ENCODE results near the gene REEP3. TPM values are rescaled to one million over a fixed set of nuclear protein-coding genes. Genes with fewer than 3 reads are reported as not detected.

Gene REEP3
- total and polyA plus RNA-seq, 2 donors (not counting 1 experiment from before 2014, with no cell fraction given), result 2.2 to 8.8 TPM

DNA sequence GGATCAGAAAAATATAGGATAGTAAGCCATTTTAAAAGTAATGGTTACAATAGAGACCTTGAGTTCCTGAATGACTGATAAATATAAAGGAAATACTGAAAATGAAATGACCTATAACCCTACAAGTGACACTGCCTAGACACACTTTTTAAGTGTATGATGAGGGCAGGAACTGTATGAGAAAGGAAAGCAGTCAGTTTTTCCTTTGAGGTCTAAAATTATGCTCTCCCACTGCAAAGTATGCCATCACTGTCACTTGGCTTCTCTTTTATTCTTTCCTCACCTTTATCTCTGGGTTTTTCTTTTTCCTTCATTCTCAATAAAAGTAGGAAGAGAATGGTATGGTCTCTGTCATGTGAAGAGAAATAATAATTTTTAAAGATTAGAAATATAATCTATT, 13.5 kb downstream of the REEP3 start:
- no peaks in the 10 kb centered on the region for H3K4me1 Mint-ChIP-seq
- no peak overlapping the region for H3K4me3 Mint-ChIP-seq
- H3K27me3 ChIP-seq (replicated peaks in 1 of 4; ENCODE audit: control extremely low read depth in 1 of 4, control insufficient read depth in 3 of 4, insufficient read depth in 4 of 4, low read length in 3 of 4), result no peaks in the 10 kb centered on the region
- no peaks in the 10 kb centered on the region for H3K36me3 ChIP-seq (replicated peaks in 1 of 2; ENCODE audit: control extremely low read depth in 1 of 2, control insufficient read depth in 1 of 2, extremely low read depth in 1 of 2, insufficient read depth in 2 of 2, low read length in 1 of 2)
- H3K27ac ChIP-seq (ENCODE audit: low read length in 2 of 2), result no peak overlapping the region
- no peaks in the 10 kb centered on the region for H3K9me3 ChIP-seq (ENCODE audit: control extremely low read depth in 1 of 3, control insufficient read depth in 2 of 3, insufficient read depth in 1 of 3, low read length in 2 of 3)
- ChIA-PET POLR2A (no interaction called here), CTCF (no interaction called here)
- TF ChIP-seq EZH2 (IDR thresholded peaks at IDR 0.05; ENCODE audit: borderline replicate concordance, insufficient read depth, low read depth, low read length, poor library complexity, severe bottlenecking) (no peak), CTCF (IDR thresholded peaks at IDR 0.05) (no peak)
- no peaks in the 10 kb centered on the region for H4K20me1 ChIP-seq (ENCODE audit: control insufficient read depth, insufficient read depth, low read length, poor library complexity, severe bottlenecking)
- DNase-seq (no peak), ATAC-seq (ENCODE audit: low read depth) (no peak)
- H3K79me2 ChIP-seq (ENCODE audit: control insufficient read depth, insufficient read depth, low read length), result peaks cover 8% of the 10 kb centered on the region
- no peak overlapping the region for H3K4me3 ChIP-seq (ENCODE audit: control extremely low read depth in 1 of 5, extremely low read depth in 1 of 5, insufficient read depth in 1 of 5, low read depth in 2 of 5, low read length in 4 of 5)
- no peak overlapping the region for H3K27ac Mint-ChIP-seq
- H3K4me2 ChIP-seq (replicated peaks; ENCODE audit: low read depth, low read length, poor library complexity, severe bottlenecking), result no peak overlapping the region
- no peak overlapping the region for H3K9ac ChIP-seq (ENCODE audit: low read length)
- H3K4me1 ChIP-seq (ENCODE audit: control insufficient read depth in 2 of 2, insufficient read depth in 2 of 2, low read length in 2 of 2), result no peaks in the 10 kb centered on the region
- intact Hi-C loops (cut with micrococcal nuclease), result no loop called here
- H3K9me3 Mint-ChIP-seq (ENCODE audit: insufficient read depth), result no peaks in the 10 kb centered on the region
- no peaks in the 10 kb centered on the region for H3K27me3 Mint-ChIP-seq
- H2AFZ ChIP-seq (ENCODE audit: insufficient read depth, low read depth, low read length, poor library complexity, severe bottlenecking), result no peak overlapping the region

- no peaks in the 10 kb centered on the region for H4K20me1 ChIP-seq (ENCODE audit: control insufficient read depth, insufficient read depth, low read length, poor library complexity, severe bottlenecking)
- no peak overlapping the region for H3K4me2 ChIP-seq (replicated peaks; ENCODE audit: low read depth, low read length, poor library complexity, severe bottlenecking)
- POLR2A ChIA-PET, result no interaction called here
- TF ChIP-seq CTCF (IDR thresholded peaks at IDR 0.05), result no peak
- TF ChIP-seq EZH2 (IDR thresholded peaks at IDR 0.05; ENCODE audit: borderline replicate concordance, insufficient read depth, low read depth, low read length, poor library complexity, severe bottlenecking), result no peak
- Mint-ChIP-seq H3K27me3 (no peaks in the 10 kb centered on the region), H3K27ac (no peak overlapping the region), H3K9me3 (ENCODE audit: insufficient read depth) (no peaks in the 10 kb centered on the region), H3K4me3 (no peak overlapping the region), H3K4me1 (no peaks in the 10 kb centered on the region)
- no peak overlapping the region for H3K9ac ChIP-seq (ENCODE audit: low read length)
- no peak overlapping the region for H3K4me3 ChIP-seq (ENCODE audit: control extremely low read depth in 1 of 5, extremely low read depth in 1 of 5, insufficient read depth in 1 of 5, low read depth in 2 of 5, low read length in 4 of 5)
- H3K9me3 ChIP-seq (ENCODE audit: control extremely low read depth in 1 of 3, control insufficient read depth in 2 of 3, insufficient read depth in 1 of 3, low read length in 2 of 3), result no peaks in the 10 kb centered on the region
- no peak overlapping the region for H2AFZ ChIP-seq (ENCODE audit: insufficient read depth, low read depth, low read length, poor library complexity, severe bottlenecking)
- H3K4me1 ChIP-seq (ENCODE audit: control insufficient read depth in 2 of 2, insufficient read depth in 2 of 2, low read length in 2 of 2), result no peaks in the 10 kb centered on the region
- intact Hi-C loops (cut with micrococcal nuclease), result no loop called here
- H3K79me2 ChIP-seq (ENCODE audit: control insufficient read depth, insufficient read depth, low read length), result peaks cover 8% of the 10 kb centered on the region
- DNase-seq, result no peak
- no peak for ATAC-seq (ENCODE audit: low read depth)
- H3K27ac ChIP-seq (ENCODE audit: low read length in 2 of 2), result no peak overlapping the region
- no peaks in the 10 kb centered on the region for H3K36me3 ChIP-seq (replicated peaks in 1 of 2; ENCODE audit: control extremely low read depth in 1 of 2, control insufficient read depth in 1 of 2, extremely low read depth in 1 of 2, insufficient read depth in 2 of 2, low read length in 1 of 2)
- H3K27me3 ChIP-seq (replicated peaks in 1 of 4; ENCODE audit: control extremely low read depth in 1 of 4, control insufficient read depth in 3 of 4, insufficient read depth in 4 of 4, low read length in 3 of 4), result no peaks in the 10 kb centered on the region
- CTCF ChIA-PET, result no interaction called here
Observed at GRCh38 chr10:63536698-63537097, 15.5 kb downstream of the REEP3 start.

All from B cell (primary cell).